ENCODE results near the gene TNNC1. TPM values are rescaled to one million over a fixed set of nuclear protein-coding genes. Genes with fewer than 3 reads are reported as not detected.

The TNNC1 gene
- total and polyA plus RNA-seq, 9 of the 15 experiments (the other 6 are each of a cell fraction or from before 2014, with no cell fraction given) = 0.08 to 0.85 (median 0.42) TPM; not detected in 4

- no peaks in the 10 kb centered on the region for H3K27me3 ChIP-seq (ENCODE audit: control insufficient read depth in 2 of 2, insufficient read depth in 2 of 2, low read length in 2 of 2)
- no peak for DNase-seq (ENCODE audit: extremely low read depth in 1 of 4, low spot score in 3 of 4)
- no peak overlapping the region for H3K9ac ChIP-seq (ENCODE audit: insufficient read depth in 1 of 2, low read depth in 2 of 2, low read length in 2 of 2)
- POLR2A ChIA-PET = no interaction called here
- no peak for TF ChIP-seq JUNB (CRISPR knock-in tag; conservative IDR thresholded peaks at IDR 0.05)
- no peak overlapping the region for H2AFZ ChIP-seq (ENCODE audit: low read depth, low read length)
- no peak overlapping the region for H3K4me2 ChIP-seq (ENCODE audit: insufficient read depth, low read length)
- H3K36me3 ChIP-seq (ENCODE audit: control insufficient read depth, insufficient read depth, low read length) = no peaks in the 10 kb centered on the region
- in situ Hi-C loops (cut with MboI) = no loop called here
- intact Hi-C loops (cut with micrococcal nuclease) = no loop called here
- no peak for ATAC-seq
- no peaks in the 10 kb centered on the region for H3K9me3 ChIP-seq (replicated peaks; ENCODE audit: control insufficient read depth, insufficient read depth, low read depth, low read length)
- no TSS peak for BruUV-seq (replicated peaks)
- H4K20me1 ChIP-seq (replicated peaks; ENCODE audit: control insufficient read depth, insufficient read depth, low read length) = no peaks in the 10 kb centered on the region
- no peak overlapping the region for H3K27ac ChIP-seq (ENCODE audit: extremely low read depth, low read depth, low read length)
- peaks cover 0 to 24% of the 10 kb centered on the region in 2 experiments; a peak in 4 of 5 replicates for H3K4me1 ChIP-seq (replicated peaks in 1 of 2; ENCODE audit: control insufficient read depth in 2 of 2, insufficient read depth in 2 of 2, low read length in 2 of 2)
- WGBS (ENCODE audit: insufficient coverage, low coverage, missing lambda C conversion rate) = 18% methylated on average over 6 of the region's 6 CpGs
- H3K4me3 ChIP-seq = no peak overlapping the region
- CTCF ChIA-PET (ENCODE audit: low intra/inter-chr PET ratio) = no interaction called here
- H3K9me1 ChIP-seq (ENCODE audit: control insufficient read depth, insufficient read depth, low read length) = no peaks in the 10 kb centered on the region
- FAIRE-seq = no peak
- no peaks in the 10 kb centered on the region for H3K79me2 ChIP-seq (ENCODE audit: control insufficient read depth, insufficient read depth, low read length)
Measured at GRCh38 chr3:52438104-52438376, 15.8 kb downstream of the TNNC1 start.

- H3K27ac ChIP-seq (ENCODE audit: extremely low read depth, low read depth, low read length) = no peak overlapping the region
- H2AFZ ChIP-seq (ENCODE audit: low read depth, low read length) = no peak overlapping the region
- ATAC-seq (no peak), FAIRE-seq (no peak), DNase-seq (ENCODE audit: extremely low read depth in 1 of 4, low spot score in 3 of 4) (no peak)
- intact Hi-C loops (cut with micrococcal nuclease) (no loop called here), in situ Hi-C loops (cut with MboI) (no loop called here)
- H3K79me2 ChIP-seq (ENCODE audit: control insufficient read depth, insufficient read depth, low read length) = no peaks in the 10 kb centered on the region
- H3K9ac ChIP-seq (ENCODE audit: insufficient read depth in 1 of 2, low read depth in 2 of 2, low read length in 2 of 2) = no peak overlapping the region
- WGBS (ENCODE audit: insufficient coverage, low coverage, missing lambda C conversion rate) = 27% methylated on average over 12 of the region's 15 CpGs
- no peak overlapping the region for H3K4me2 ChIP-seq (ENCODE audit: insufficient read depth, low read length)
- H3K27me3 ChIP-seq (ENCODE audit: control insufficient read depth in 2 of 2, insufficient read depth in 2 of 2, low read length in 2 of 2) = no peaks in the 10 kb centered on the region
- ChIA-PET POLR2A (no interaction called here), CTCF (ENCODE audit: low intra/inter-chr PET ratio) (no interaction called here)
- peaks cover 0 to 24% of the 10 kb centered on the region in 2 experiments; a peak in 4 of 5 replicates for H3K4me1 ChIP-seq (replicated peaks in 1 of 2; ENCODE audit: control insufficient read depth in 2 of 2, insufficient read depth in 2 of 2, low read length in 2 of 2)
- no peaks in the 10 kb centered on the region for H3K36me3 ChIP-seq (ENCODE audit: control insufficient read depth, insufficient read depth, low read length)
- no peak overlapping the region for H3K4me3 ChIP-seq
- no peaks in the 10 kb centered on the region for H3K9me3 ChIP-seq (replicated peaks; ENCODE audit: control insufficient read depth, insufficient read depth, low read depth, low read length)
- H4K20me1 ChIP-seq (replicated peaks; ENCODE audit: control insufficient read depth, insufficient read depth, low read length) = no peaks in the 10 kb centered on the region
- H3K9me1 ChIP-seq (ENCODE audit: control insufficient read depth, insufficient read depth, low read length) = no peaks in the 10 kb centered on the region
- BruUV-seq (replicated peaks) = no TSS peak
- TF ChIP-seq TGIF2 (CRISPR knock-in tag; IDR thresholded peaks at IDR 0.05) = no peak
- TF ChIP-seq KDM1A (IDR thresholded peaks at IDR 0.05) = no peak
- no peak for TF ChIP-seq KLF10 (CRISPR knock-in tag; IDR thresholded peaks at IDR 0.05)
- no peak for TF ChIP-seq SMARCA5 (IDR thresholded peaks at IDR 0.05)
- TF ChIP-seq DACH1 (IDR thresholded peaks at IDR 0.05; ENCODE audit: partially characterized antibody) = no peak
- TF ChIP-seq E2F4 (CRISPR knock-in tag; IDR thresholded peaks at IDR 0.05; ENCODE audit: low read depth) = no peak
- TF ChIP-seq SMARCE1 (IDR thresholded peaks at IDR 0.05) = no peak
- TF ChIP-seq TAF15 (IDR thresholded peaks at IDR 0.05; ENCODE audit: low read depth, low read length) = no peak
- no peak for TF ChIP-seq ZNF174 (CRISPR knock-in tag; IDR thresholded peaks at IDR 0.05)
- no peak for TF ChIP-seq CREB3L1 (IDR thresholded peaks at IDR 0.05; ENCODE audit: borderline replicate concordance, low read depth)
- no peak for TF ChIP-seq ZNF212 (CRISPR knock-in tag; IDR thresholded peaks at IDR 0.05)
- TF ChIP-seq MTA1 (IDR thresholded peaks at IDR 0.05; ENCODE audit: borderline replicate concordance) = no peak
Measured at GRCh38 chr3:52437326-52438103, 16.3 kb downstream of the TNNC1 start.

Data from K562 (cell line).